Stimulated activated CD8-positive, alpha-beta memory T cell treated with anti-CD3 and anti-CD28 coated beads, Interleukin-12 subunit alpha, Interleukin-12 subunit beta, amount 100 ng/mL, for 1 hour (primary cell): ENCODE data around the gene OR6S1.
A peak's percentile ranks its signal among the peaks of the same experiment; 100 is the strongest.

Source experiments
- DNase-seq: peaks from one replicate; pipeline ENCODE4 v3.0.0-alpha.2; 2020; ENCODE audit warnings: low read depth

The OR6S1 gene, protein sequence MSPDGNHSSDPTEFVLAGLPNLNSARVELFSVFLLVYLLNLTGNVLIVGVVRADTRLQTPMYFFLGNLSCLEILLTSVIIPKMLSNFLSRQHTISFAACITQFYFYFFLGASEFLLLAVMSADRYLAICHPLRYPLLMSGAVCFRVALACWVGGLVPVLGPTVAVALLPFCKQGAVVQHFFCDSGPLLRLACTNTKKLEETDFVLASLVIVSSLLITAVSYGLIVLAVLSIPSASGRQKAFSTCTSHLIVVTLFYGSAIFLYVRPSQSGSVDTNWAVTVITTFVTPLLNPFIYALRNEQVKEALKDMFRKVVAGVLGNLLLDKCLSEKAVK

DNA sequence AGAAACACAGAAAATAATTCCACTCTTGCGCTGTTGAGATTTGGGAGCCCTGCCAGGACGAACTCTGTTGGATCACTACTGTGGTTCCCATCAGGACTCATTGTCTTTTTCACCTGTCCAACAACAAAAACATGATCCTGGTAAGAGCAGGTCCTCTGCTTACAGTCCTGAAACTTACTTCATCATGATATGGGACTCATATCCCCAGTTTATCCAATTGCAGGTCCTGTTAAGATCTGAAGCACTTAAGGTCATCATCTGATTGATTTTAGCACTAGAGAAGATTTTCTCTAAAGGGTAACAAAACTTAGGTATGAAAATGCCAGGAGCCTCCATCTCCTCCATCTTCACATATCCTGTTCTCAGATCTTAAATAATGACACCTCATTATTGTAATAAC is at the start of gene OR6S1:
OR6S1 (minus strand) TSS at position 101 of the 400 bp plus-strand sequence; CDS start at position 101, 0 bp downstream.
- no peak for DNase-seq

GRCh38 chr14:20690848-20691640 is 49.6 kb upstream of the OR6S1 start:
- DNase-seq: peak; percentile 21

- no peak for DNase-seq
Measured at GRCh38 chr14:20688167-20688839, 46.8 kb upstream of the OR6S1 start, which contains the start of gene ANG. Gene ANG, plus strand, starts transcription at chr14:20688764. Its CDS starts 4,801 bp downstream, at chr14:20693565.

- no peak for DNase-seq
Measured at GRCh38 chr14:20687362-20688166, 46.1 kb upstream of the OR6S1 start.

DNA sequence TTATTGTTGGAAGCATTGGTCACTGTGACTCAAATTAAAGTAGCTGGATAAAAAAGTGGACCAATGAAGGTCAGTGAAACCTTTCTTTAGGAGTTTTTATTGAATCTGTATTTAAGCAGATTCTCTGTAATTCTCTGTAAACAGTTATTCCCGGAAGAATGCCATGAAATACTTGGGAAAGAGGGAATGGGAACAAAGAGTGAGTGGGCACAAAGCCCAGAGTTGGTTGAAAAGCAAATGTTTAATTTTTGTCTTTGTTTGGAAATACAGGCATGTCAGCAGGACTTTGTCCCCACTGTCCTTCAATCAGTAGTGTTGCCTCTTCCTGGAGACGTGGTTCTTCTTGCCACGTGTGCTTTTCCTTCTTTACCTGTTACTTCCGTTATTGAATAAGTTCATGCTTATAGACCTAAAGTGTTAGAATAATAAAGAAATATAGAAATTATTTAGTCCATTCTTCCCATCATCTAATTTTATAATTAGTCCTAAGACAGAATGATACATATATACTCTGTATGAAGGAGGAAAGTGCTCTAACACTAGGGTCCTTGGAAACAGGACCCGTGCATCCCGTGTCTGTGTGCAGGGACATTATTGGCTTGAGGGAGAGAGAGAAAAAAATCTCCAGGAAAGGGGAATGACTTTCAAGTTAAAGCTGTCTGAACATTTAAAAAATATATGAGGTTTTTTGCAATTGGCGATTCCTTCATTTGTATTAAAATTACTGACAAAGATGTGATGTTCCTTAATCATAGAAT is 45.1 kb upstream of the OR6S1 start:
- no peak for DNase-seq

DNA sequence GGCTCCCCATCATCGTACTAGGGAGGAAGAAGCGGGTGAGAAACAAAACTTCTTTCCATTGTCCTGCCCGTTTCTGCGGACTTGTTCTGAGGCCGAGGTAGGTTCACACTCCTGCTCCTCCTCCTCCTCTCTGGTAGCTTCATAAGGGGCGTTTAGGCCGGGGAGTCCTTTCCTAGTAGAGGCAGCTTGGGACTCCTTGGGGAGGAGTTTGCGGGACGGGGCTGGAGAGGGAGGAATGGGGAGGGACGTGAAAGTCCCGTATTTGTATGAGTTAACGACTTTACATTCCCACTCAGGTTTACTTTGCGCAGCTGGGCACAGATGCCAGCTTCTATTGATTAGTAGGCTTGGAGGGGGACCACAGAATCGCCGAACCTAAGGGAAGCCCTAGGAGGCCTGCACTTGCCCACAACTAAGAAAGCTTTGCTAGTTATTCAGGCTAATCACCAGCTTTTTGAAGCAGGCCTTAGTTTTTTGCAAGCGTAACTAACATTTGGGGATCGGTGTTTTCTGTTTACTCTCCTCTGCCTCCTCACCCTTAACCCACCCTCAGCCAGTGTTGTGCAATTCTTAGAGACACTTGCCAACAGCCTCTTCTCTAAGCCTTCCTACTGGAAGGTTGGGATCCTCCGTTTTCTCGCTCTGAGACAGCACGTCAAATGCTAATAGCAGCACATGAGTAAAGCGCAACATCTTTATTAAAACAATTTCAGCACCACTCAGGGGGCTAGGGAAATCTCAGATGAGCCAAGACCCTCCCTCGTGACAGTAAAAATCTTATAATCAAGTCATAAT is 43.4 kb upstream of the OR6S1 start:
- no peak for DNase-seq

GRCh38 chr14:20683891-20684661 is 42.6 kb upstream of the OR6S1 start, which contains the start of gene RNASE4:
Gene RNASE4, plus strand, starts transcription at chr14:20684560. Its CDS starts 14,812 bp downstream, at chr14:20699372.
- DNase-seq: peak; percentile 72

DNA sequence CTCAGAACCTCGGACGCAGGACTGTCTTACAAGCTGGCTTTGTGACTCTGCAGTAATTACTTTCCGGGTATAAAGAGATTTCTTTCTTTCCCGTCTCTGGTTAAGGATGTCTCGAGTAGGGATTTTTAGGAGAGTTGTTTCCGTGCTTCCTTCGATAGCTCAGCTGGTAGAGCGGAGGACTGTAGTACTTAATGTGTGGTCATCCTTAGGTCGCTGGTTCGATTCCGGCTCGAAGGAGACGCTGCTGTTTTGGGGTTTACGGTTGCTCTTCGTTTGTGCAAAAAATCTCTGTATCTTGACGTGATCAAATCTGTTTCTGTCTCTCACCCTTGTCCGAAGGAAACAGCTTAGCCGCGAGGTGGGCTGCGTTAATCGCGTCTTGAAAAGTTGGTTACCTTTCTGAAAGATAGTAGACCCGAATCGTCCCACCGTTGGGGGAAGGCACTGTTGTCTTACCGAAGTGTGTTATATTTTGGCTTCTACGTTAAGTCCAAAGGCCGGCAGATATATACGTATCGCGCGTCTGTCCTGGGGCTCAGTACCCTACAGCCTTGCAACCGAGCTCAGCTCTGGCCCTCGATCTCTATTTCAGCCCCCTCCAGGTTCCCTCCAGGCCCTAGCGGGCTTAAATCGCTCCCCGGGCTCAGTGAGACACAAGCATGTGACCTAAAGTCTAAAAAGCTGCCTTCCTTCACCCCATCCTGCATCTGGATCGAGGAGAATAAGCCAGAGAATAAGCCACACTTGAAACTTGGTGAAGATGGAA is 41.8 kb upstream of the OR6S1 start:
- peak; percentile 61 for DNase-seq

- peak; percentile 64 for DNase-seq
Measured at GRCh38 chr14:20682435-20683124, 41.1 kb upstream of the OR6S1 start.

GRCh38 chr14:20682127-20682434 is 40.6 kb upstream of the OR6S1 start:
- no peak for DNase-seq

GRCh38 chr14:20681348-20682126 is 40.0 kb upstream of the OR6S1 start:
- peak; percentile 82 for DNase-seq

DNA sequence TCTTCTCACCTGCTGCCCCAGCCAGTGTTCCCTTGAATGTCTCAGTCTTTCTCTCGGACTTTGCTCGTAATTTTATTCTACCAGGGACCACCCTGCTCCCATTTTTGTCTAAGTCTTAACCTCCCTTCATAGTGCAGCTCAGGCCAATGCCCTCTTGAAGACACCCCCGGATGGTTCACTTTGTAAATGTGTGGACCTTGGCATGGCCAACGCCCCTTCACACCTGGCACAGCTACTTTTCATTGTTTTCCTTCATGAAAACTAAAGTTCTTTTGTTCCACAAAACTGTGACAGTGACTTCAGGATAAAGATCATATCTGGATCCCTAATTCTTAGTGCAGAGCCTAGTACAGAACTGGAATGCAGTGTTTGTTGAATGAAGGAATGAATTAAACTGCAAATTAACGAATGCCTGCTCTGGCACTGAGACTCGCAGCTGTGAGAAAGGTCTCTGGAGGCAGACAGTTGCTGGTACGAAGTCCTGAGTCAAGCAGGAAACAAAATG is 39.4 kb upstream of the OR6S1 start:
- DNase-seq: no peak

GRCh38 chr14:20680363-20680762 is 38.9 kb upstream of the OR6S1 start:
- DNase-seq: no peak

DNA sequence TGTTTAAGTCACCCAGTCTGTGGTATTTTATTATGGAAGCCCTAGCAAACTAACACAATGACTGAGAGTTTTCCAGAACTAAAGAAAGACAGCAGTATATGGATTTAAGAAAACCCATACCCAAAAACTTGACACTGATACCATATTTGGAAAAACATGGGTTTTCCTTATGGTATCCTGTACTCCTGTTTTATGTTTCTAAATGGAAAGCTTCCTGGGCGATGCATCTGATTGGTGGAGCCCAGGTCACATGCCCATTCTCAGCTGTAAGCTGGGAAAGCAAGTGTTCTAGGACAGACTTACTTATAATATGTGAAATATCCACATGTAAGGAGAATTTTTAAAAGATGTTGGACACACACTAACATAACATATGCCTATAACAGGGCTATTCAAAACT is 38.4 kb upstream of the OR6S1 start:
- DNase-seq: no peak

DNA sequence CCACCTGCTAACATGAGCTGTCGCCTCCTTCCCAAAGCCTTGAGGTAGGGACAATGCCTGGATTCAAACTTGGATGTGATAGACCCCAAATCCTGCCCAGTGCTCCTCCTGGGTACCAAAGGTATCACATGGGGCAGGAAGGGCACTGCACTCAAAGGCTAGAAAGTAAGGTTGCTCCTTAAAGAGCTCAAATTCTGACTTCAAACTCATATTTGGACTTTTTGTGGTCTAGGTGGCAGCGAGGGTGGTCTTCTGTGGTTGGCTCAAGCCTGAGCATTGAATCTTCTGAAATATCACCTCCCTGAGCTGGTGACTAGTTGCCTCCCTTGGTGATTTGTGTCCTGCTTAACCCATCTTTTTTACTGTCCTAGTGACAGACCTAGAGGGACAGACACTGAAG is 34.6 kb upstream of the OR6S1 start:
- no peak for DNase-seq

- no peak for DNase-seq
Measured at GRCh38 chr14:20675669-20676068, 34.2 kb upstream of the OR6S1 start.
